SK-N-MC (cell line): Measurements from ENCODE around the gene MYO9A.

Experiments
- EZH2 ChIP-seq: fragments of 200-600 bp; sonication (generic); IDR thresholded peaks from one replicate; pipeline ENCODE4 v1.6.1; 2017; ENCODE audit warnings: antibody characterized with exemption
- POLR2AphosphoS5 ChIP-seq: IDR thresholded peaks from 2 replicates; pipeline ENCODE4 v1.6.1; 2012; ENCODE audit warnings: mild to moderate bottlenecking, low read depth, low read length, borderline replicate concordance

DNA sequence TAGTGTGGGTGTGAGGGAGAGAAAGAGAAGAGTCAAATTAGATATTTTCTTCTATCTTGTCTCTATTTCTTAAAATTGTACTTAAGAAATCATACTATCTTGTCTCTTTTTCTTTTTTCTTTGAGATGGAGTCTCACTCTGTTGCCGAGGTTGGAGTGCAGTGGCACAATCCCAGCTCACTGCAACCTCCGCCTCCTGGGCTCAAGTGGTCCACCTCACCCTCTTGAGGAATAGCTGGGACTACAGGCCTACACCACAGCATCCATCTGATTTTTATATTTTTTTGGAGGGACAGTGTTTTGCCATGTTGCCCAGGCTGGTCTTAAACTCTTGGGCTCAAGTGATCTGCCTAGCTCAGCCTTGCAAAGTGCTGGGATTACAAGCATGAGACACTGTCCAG, 104.2 kb downstream of the MYO9A start:
- TF ChIP-seq EZH2 (no peak), POLR2AphosphoS5 (no peak)
